ENCODE results near the gene FOXRED1. TPM values are rescaled to one million over a fixed set of nuclear protein-coding genes. Genes with fewer than 3 reads are reported as not detected.
"Not testable (repeated sequence)": the region's sequence is repeated elsewhere in the genome, so short reads cannot be mapped to it uniquely, and the experiment has no call there.

The FOXRED1 gene
- total RNA-seq, 1 experiment from 2014 or later = 17.3 TPM

- no peak for DNase-seq (ENCODE audit: low read depth)
Measured at GRCh38 chr11:126277322-126277721, 8.4 kb downstream of the FOXRED1 start.

GRCh38 chr11:126277780-126278179, 8.8 kb downstream of the FOXRED1 start:
- no peak for DNase-seq (ENCODE audit: low read depth)

- no peak for DNase-seq (ENCODE audit: low read depth)
Measured at GRCh38 chr11:126279191-126279590, 10.2 kb downstream of the FOXRED1 start.

GRCh38 chr11:126280595-126280994, 11.6 kb downstream of the FOXRED1 start:
- no peak for DNase-seq (ENCODE audit: low read depth)

- DNase-seq (ENCODE audit: low read depth) = no peak
Measured at GRCh38 chr11:126281245-126281644, 12.3 kb downstream of the FOXRED1 start.

GRCh38 chr11:126281666-126282175, 12.8 kb downstream of the FOXRED1 start:
- DNase-seq (ENCODE audit: low read depth) = no peak

GRCh38 chr11:126282361-126282735, 13.4 kb downstream of the FOXRED1 start:
- peak; percentile 52 for DNase-seq (ENCODE audit: low read depth)

- peak; percentile 62 for DNase-seq (ENCODE audit: low read depth)
Measured at GRCh38 chr11:126282736-126283591, 14.0 kb downstream of the FOXRED1 start, which contains the start of gene TIRAP. Gene TIRAP, plus strand, starts transcription at chr11:126283093. Its CDS starts 7,802 bp downstream, at chr11:126290895.

DNA sequence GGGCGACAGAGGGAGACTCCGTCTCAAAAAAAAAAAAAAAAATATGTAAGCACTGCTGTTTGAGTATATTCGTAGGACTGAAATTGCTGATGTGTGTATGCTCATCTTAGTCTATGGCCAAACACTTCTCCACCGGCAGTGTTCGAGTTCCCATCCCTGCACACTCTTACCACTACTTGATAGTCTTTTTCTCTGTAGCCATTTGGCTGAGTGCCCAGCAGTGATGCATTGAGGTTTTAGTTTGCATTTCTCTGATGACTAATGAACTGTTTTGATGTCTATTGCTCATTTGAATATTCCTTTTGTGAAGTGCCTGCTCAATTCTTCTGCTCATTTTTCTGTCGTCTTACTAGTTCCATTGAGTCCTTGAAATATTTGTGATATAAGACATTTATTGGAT, 15.9 kb downstream of the FOXRED1 start:
- peak; percentile 97 for DNase-seq (ENCODE audit: low read depth)

- no peak for DNase-seq (ENCODE audit: low read depth)
Measured at GRCh38 chr11:126288237-126288636, 19.3 kb downstream of the FOXRED1 start.

GRCh38 chr11:126290887-126291286, 21.9 kb downstream of the FOXRED1 start:
- DNase-seq (ENCODE audit: low read depth) = no peak

DNA sequence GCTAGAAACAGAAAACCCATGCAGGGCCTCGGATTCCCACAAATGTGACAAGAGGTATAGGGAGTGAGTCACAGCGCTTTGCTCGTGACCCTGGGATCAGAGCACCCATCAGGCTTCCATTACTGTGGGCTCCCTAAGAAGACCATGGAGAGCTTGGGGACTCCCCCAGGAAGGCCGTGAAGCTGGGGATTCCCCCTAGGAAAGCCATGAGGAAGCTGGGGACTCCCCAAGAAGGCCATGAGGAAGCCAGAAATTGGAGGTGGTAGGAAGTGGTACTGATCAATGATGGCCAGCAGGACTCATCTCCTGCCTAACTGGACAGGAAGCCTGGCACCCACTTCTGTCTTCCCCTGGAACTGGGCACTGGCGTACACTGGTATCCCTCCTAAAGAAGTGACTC, 24.8 kb downstream of the FOXRED1 start:
- DNase-seq (ENCODE audit: low read depth) = no peak

DNA sequence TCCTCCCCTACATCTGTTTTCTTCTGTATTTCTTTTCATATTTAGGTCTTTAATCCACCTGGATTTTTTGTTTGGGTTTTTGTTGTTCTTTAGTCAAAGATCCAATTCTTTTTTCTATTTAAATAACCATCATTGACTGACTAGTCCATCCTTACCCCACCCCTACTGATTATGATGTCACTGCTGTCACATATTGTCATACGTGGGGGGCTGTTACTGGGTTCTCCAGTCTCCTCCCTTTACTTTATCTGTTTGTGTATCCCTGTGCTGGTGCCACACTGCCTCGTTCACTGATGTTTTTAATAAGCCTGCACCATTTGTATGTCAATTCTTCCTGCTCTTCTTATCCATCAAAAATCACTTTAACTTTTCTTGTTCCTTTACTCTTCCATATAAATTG, 28.1 kb downstream of the FOXRED1 start:
- no peak for DNase-seq (ENCODE audit: low read depth)

GRCh38 chr11:126303623-126304456, 34.9 kb downstream of the FOXRED1 start, which contains the start of gene DCPS:
Gene DCPS, plus strand, starts transcription at chr11:126304060. Its CDS starts 21 bp downstream, at chr11:126304081.
- DNase-seq (ENCODE audit: low read depth) = peak; percentile 88

DNA sequence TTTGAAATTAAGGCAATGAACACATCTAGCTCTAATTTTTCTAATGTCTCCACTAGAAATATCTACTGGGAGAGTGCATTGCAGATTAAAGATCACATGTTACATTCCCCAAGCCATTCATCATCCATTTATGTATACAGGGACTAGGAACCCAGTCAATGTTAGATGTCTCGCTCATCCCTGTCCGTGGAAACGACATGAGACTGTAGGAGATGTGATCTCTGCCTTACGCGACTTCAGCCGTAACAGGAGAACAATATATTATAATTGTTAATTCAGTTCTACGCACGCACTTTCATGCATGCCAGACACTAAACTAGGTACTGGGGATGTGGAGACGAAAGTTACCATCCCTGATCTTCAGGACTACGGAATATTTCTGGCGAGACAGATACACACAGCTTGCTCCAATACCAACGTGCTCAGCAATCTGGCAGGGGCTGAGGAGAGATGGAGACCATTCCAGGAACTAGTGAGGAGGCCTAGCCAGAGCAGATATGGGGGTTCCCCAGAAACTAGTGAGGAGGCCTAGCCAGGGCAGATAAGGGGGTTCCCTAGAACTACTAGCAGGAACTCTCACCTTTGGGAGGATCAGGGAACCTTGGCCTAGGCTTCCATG, 35.6 kb downstream of the FOXRED1 start:
- DNase-seq (ENCODE audit: low read depth) = no peak

DNA sequence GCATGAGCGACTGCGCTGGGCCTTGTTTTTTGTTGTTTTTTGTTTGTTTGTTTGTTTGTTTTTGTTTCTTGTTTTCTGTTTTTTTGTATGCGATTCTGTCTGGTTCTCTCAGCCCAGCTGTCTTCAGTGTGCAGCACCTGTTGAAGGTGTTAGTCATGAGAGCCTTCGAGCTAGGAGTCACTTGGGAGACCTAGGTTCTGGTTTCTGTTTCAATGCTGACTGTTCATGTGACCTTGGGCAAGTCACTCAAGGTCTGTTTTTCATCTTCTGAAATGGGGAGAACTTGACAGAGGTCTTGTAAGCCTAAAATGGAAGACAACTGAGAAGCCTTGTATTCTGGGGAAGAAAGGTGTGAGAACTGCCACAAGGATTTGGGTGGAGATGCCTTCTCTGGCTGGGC, 36.7 kb downstream of the FOXRED1 start:
- DNase-seq (ENCODE audit: low read depth) = no peak

DNA sequence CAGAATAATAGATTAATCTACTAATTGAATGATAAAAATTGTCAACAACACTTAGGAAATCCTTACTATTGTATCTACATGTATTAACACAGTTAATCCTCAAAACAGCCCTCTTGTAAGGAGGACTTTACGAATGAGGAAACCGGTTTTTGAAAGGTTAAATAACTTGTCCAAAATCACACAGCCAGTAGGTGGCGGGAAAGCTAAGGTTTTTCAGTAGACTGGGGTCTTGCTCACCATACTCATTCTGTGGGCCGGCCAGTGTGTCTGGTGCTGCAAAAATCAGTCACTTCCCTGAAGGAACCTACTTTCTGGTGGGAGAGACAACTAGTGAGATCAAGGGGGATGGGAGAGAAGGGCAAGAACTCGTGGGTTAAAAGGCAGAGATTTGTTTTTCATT, 38.8 kb downstream of the FOXRED1 start:
- DNase-seq (ENCODE audit: low read depth) = peak; percentile 76

- DNase-seq (ENCODE audit: low read depth) = peak; percentile 85
Measured at GRCh38 chr11:126308271-126308671, 39.3 kb downstream of the FOXRED1 start.

DNA sequence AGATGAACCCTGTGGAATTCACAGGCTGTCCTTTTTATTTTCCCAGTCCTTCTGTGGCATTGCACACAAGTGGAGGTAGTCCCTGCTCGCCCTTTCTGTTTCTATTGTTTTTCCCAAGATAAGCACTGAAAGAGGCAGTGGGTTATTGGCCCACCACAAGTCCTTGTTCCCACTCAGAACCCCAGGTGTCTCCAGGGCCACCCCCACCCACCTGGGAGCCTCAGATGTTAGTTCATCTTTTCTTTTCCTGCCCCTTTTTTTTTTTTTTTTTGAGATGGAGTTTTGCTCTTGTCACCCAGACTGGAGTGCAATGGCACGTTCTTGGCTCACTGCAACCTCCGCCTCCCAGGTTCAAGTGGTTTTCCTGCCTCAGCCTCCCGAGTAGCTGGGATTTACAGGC, 39.8 kb downstream of the FOXRED1 start:
- DNase-seq (ENCODE audit: low read depth) = not testable (repeated sequence)

DNA sequence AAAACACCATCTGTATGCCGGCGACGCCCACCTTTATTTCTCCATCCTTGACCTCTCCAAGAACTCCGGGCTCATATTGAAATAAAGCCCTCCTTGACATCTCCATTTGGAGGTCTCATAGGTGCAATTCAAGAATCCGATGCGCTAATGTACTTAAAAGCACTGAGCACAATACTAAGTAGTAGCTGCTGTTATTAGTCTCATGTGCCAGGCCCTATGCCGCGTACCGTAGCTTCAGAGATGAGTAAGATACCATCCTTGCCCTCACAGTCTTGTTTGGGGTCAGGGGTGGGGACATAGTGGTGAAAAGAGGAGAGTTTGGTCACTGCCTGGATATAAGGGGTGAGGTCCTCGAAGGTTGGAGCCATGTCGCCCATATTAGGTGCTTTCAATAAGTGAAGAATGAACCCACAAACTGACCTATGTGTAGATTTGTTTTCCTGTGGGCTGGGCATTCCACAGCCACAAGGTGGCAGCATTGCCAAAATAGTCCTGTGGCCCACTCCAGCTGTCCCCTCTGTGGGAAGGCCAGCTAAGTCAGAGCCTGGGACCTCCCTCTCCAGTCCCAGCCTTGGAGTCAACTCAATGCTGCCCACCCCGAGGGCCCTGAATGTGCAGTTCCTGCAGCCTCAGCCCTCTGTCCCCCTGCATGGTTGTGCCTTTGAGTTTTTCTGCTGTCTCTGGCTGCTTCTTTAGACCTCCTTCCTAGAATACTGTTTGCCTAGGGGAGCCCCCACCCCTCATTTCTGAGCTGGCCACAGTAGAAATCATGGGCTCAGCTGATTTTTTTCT, 41.4 kb downstream of the FOXRED1 start:
- peak; percentile 83 for DNase-seq (ENCODE audit: low read depth)

- peak; percentile 65 for DNase-seq (ENCODE audit: low read depth)
Measured at GRCh38 chr11:126310992-126311310, 42.0 kb downstream of the FOXRED1 start.

Measured in RPMI7951 (cell line).